Mesothelial cell of epicardium (in vitro differentiated cells): Measurements from ENCODE around the gene TEX51. TPM values are rescaled to one million over a fixed set of nuclear protein-coding genes. Genes with fewer than 3 reads are reported as not detected.

Experiments
- DNase-seq, 2 experiments: peaks; one replicate each; pipeline ENCODE4 v3.0.0; 2021; ENCODE audit warnings: low spot score in 2 of 2; ENCODE audit not compliant: unreplicated experiment in 2 of 2
- H3K27ac Mint-ChIP-seq: 2 replicates; pipeline ENCODE4 v1.8.0; 2021; ENCODE audit warnings: mixed read lengths
- H3K27me3 Mint-ChIP-seq: 2 replicates; pipeline ENCODE4 v1.8.0; 2021; ENCODE audit warnings: low read depth, mixed read lengths
- H3K36me3 Mint-ChIP-seq: 2 replicates; pipeline ENCODE4 v1.8.0; 2021; ENCODE audit warnings: mixed read lengths
- H3K4me1 Mint-ChIP-seq: 2 replicates; pipeline ENCODE4 v1.8.0; 2021; ENCODE audit warnings: mixed read lengths
- H3K4me3 Mint-ChIP-seq: 2 replicates; pipeline ENCODE4 v1.8.0; 2021; ENCODE audit warnings: mild to moderate bottlenecking, moderate library complexity, mixed read lengths
- H3K9me3 Mint-ChIP-seq: 2 replicates; pipeline ENCODE4 v1.8.0; 2021; ENCODE audit warnings: mixed read lengths
- total RNA-seq: library from RNA; stranded (reverse); gene quantifications from 3 replicates; pipeline ENCODE4 v1.2.1, GENCODE V29; 2021
- TF ChIP-seq, protein P1 (sequence below): fragments of 200-600 bp; sonication (generic); IDR thresholded peaks from one replicate; pipeline ENCODE4 v1.5.0; 2021; ENCODE audit warnings: antibody characterized with exemption; ENCODE audit not compliant: unreplicated experiment

The TEX51 gene
- total RNA-seq, 1 donor from 2014 or later = not detected

DNA sequence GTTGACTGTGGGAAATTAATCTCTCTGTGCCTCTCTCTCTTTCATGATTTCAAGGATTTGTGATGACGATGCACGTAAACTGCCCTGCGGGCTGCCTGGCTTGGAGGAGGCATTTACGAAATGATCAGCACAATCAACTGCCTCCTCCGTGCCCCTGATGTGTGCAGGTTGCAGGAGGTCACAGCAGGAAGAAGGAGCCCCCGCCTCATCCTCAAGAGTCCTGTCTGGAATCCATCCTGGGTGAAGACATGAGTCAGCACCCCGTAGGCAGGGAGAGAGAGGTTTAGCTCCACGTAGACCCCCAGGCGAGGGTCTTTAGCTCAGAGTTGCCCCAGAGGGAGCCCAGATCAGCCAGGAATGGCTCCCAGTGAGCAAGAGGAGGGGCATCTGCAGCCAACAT lies 17.1 kb upstream of the TEX51 start:
- no peak overlapping the region for H3K27ac Mint-ChIP-seq
- H3K9me3 Mint-ChIP-seq = no peaks in the 10 kb centered on the region
- peaks cover 13% of the 10 kb centered on the region for H3K27me3 Mint-ChIP-seq
- DNase-seq = no peak
- H3K36me3 Mint-ChIP-seq = no peaks in the 10 kb centered on the region
- no peak overlapping the region for H3K4me3 Mint-ChIP-seq
- H3K4me1 Mint-ChIP-seq = peaks cover 3% of the 10 kb centered on the region
- TF ChIP-seq, protein P1, sequence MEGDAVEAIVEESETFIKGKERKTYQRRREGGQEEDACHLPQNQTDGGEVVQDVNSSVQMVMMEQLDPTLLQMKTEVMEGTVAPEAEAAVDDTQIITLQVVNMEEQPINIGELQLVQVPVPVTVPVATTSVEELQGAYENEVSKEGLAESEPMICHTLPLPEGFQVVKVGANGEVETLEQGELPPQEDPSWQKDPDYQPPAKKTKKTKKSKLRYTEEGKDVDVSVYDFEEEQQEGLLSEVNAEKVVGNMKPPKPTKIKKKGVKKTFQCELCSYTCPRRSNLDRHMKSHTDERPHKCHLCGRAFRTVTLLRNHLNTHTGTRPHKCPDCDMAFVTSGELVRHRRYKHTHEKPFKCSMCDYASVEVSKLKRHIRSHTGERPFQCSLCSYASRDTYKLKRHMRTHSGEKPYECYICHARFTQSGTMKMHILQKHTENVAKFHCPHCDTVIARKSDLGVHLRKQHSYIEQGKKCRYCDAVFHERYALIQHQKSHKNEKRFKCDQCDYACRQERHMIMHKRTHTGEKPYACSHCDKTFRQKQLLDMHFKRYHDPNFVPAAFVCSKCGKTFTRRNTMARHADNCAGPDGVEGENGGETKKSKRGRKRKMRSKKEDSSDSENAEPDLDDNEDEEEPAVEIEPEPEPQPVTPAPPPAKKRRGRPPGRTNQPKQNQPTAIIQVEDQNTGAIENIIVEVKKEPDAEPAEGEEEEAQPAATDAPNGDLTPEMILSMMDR = no peak

DNA sequence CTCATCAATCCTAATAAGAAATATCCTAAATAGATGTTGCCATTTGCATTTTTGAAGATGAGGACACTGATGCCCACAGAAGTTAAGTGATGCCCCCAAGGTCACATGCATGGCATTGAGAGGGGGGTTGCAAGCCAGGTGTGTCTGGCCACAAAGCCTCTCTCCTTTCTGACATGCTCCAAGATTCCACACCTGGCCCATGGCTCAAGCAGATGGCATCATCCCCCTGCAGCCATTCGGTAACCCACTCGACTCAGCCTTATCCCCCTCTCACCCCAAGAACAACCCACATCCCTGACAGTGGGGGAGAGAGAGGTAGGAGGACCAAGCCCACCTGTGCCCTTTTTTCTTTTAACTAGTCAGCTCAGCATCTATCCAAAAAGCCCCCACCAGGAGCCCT lies 16.5 kb upstream of the TEX51 start:
- no peak overlapping the region for H3K4me3 Mint-ChIP-seq
- no peak for DNase-seq
- H3K9me3 Mint-ChIP-seq = no peaks in the 10 kb centered on the region
- H3K4me1 Mint-ChIP-seq = peaks cover 8% of the 10 kb centered on the region
- H3K36me3 Mint-ChIP-seq = no peaks in the 10 kb centered on the region
- peaks cover 16% of the 10 kb centered on the region for H3K27me3 Mint-ChIP-seq
- H3K27ac Mint-ChIP-seq = no peak overlapping the region
- TF ChIP-seq, protein P1 = no peak

DNA sequence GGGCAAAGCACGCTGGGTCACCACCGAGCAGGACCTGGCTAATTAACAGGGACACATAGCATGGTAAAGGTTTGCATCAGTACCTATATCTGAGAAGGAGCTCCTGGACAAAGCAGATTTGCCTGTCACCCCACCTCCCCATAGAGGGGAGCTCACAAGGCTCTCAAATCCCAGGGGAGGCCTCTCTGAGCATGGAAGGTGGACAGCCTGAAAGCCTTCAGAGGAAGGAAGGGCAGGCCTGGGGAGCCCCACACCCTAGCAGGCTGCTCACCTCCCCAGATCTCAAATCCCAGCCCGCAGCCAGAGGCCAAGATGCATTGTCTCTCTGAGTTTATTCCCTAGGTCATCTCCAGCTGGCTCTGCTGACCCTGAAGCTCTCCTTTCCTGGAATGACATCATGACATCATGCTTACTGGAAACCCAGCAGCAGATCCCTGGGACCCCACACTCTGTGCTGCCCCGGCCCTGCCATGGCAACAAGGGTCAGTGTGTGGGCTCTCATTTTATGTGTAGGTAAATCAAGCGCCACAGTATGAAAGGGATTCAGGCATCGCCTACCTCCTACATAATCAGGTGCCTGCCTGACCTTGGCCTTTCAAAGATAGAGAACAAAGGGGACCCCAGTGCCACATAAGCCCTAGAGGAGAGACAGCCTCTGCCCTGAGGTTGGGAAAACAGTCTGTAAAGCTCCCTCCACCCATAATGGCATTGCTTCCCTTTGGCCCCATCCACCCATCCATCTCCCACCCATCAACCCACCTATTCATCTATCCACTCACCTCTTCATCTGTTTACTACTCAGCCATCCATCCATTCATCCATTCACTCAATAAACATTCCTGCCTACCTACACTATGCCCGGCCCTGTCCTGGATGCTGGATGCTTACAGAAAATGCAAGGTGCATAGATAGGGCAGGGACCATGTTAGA lies 15.7 kb upstream of the TEX51 start:
- TF ChIP-seq, protein P1 = no peak
- Mint-ChIP-seq H3K9me3 (no peaks in the 10 kb centered on the region), H3K36me3 (no peaks in the 10 kb centered on the region), H3K27me3 (peaks cover 19% of the 10 kb centered on the region), H3K4me3 (no peak overlapping the region), H3K4me1 (peaks cover 9% of the 10 kb centered on the region), H3K27ac (no peak overlapping the region)
- no peak for DNase-seq

DNA sequence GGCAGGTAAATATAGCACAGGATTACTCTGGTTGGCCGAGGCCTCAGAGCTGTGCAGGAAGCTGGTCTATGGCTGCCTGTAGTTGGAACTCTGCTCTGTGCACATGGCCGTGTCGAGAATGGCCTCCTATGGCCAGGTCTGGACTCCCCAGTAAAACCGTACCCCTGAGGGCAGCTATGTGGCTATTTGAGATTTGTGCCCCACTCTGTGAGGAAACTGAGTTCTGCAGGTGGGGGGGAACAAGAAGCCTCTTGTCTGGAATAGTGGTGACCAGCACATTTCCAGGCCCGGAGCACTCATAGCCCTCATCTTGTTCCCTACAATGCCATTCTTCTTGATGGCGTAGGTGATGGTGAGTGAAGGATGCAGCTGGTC lies 15.0 kb upstream of the TEX51 start:
- peaks cover 9% of the 10 kb centered on the region for H3K4me1 Mint-ChIP-seq
- H3K36me3 Mint-ChIP-seq = no peaks in the 10 kb centered on the region
- peaks cover 24% of the 10 kb centered on the region for H3K27me3 Mint-ChIP-seq
- H3K27ac Mint-ChIP-seq = no peak overlapping the region
- no peaks in the 10 kb centered on the region for H3K9me3 Mint-ChIP-seq
- DNase-seq = no peak
- no peak overlapping the region for H3K4me3 Mint-ChIP-seq
- TF ChIP-seq, protein P1 = no peak

DNA sequence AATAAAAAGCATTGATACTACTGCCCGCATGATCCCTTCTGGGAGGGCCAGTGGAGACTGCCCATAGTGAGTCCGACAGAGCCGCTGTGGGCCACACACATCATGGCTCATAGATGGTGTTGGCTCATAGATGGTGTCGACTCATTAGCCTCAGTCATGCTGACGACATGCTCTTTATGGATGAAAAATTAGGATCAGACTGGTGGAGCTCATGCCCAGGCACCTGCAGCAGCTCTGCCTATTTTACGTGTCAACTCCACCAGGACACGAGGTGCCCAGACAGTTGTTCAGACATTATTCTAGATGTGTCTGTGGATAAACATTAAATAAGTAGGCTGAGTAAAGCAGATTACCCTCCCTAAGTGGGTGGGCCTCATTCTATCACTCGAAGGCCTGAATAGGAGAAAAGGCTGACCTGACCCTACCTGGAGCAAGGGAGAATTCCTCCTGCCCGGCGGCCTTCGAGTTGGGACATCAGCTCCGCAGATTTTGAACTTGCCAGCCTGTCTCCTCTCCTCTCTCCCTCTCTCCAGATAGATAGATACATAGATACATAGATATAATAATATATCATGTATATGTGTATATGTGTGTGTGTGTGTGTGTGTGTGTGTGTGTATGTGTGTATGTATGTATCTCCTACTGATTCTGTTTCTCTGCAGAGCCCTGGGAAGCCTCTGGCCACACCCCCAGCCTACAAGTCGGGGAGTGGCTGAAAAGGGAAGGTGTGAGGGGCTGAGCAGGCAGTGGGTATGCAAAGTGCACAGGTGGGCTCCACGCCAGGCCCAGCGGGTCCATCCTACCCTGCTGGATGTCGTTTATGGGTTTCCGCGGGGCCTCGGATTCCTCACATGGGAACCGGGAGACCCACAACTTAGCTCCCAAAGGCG lies 13.6 kb upstream of the TEX51 start:
- Mint-ChIP-seq H3K9me3 (no peaks in the 10 kb centered on the region), H3K4me1 (peaks cover 9% of the 10 kb centered on the region), H3K4me3 (no peak overlapping the region), H3K36me3 (no peaks in the 10 kb centered on the region), H3K27ac (no peak overlapping the region), H3K27me3 (peaks cover 27% of the 10 kb centered on the region)
- TF ChIP-seq, protein P1 = no peak
- DNase-seq = no peak
